H1 (cell line): ENCODE data around the gene TSPOAP1. TPM values are rescaled to one million over a fixed set of nuclear protein-coding genes. Genes with fewer than 3 reads are reported as not detected.

Experiments used
- CREB1 ChIP-seq: IDR thresholded peaks from 2 replicates; pipeline ENCODE4 v1.6.1; 2012; ENCODE audit warnings: inconsistent platforms
- POLR2AphosphoS5 ChIP-seq: IDR thresholded peaks from 2 replicates; pipeline ENCODE4 v1.6.1; 2011; ENCODE audit warnings: low read depth, low read length
- TCF12 ChIP-seq: IDR thresholded peaks from 2 replicates; pipeline ENCODE4 v1.6.1; 2011; ENCODE audit warnings: low read depth, mild to moderate bottlenecking, low read length
- polyA plus RNA-seq, 7 experiments: library from polyadenylated mRNA; depleted of rRNA in 3 of 7; stranded (reverse) in 5 of 7; unstranded in 2 of 7; fragments of >200 nt in 5 of 7; fragments of 200-250 nt in 2 of 7; gene quantifications; 1 replicate in 5 of 7; 2 replicates in 1 of 7; 4 replicates in 1 of 7; pipeline versions ENCODE4 v1.2.1 to v1.2.3, GENCODE V29; 2011 to 2013; ENCODE audit warnings: missing spikeins in 2 of 7, mixed read lengths in 2 of 7
- total RNA-seq: library from RNA; stranded (reverse); fragmentation: NEBNext Ultra II Directional; extraction: Animal tissue kit (Norgen Biotek cat#: 25700); gene quantifications from 2 replicates; pipeline ENCODE4 v1.2.1, GENCODE V29; 2021

The TSPOAP1 gene
- total and polyA plus RNA-seq, 2 of the 8 experiments (the other 6 are each of a cell fraction or from before 2014, with no cell fraction given) = 7.6 to 9.2 TPM

DNA sequence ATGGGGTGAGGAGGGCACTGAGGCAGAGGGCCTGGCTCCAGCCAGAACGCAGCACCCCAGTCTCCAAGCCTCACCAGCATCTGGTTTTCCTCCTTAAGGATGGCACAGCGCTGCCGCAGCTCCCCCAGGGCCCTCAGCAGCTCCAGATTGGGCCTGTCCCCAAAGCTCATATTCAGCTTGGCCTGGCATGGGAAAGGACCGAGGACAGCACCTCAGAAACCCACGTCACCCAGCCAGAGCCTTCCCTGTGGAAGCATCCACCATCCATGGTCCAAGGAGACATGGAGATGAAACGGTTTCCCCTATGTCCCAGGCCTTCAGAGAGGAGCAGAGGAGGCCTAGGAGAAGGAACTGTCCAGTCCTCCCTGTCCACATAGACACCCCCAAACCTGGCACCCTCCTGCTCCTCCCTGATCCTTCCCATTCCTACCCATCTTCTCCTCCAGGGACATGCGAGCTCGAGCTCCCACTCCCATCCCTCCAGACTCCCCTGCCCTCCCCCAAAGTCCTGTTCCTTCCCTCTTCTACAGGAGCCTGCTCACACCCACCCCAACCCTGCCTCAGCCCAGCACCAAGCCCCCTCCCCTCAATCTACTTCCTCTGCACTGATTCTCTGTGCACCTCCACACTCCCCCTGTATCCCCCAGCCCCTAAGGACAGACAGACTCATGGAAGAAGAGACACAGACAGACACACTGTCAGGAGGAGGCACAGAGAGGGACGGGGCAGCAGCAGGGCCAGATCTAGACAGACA is 1.8 kb downstream of the TSPOAP1 start (continued):
- TF ChIP-seq TCF12 = no peak
- no peak for TF ChIP-seq CREB1
- TF ChIP-seq POLR2AphosphoS5 = no peak
